ENCODE results near the gene KLF1.

Gene KLF1

DNA sequence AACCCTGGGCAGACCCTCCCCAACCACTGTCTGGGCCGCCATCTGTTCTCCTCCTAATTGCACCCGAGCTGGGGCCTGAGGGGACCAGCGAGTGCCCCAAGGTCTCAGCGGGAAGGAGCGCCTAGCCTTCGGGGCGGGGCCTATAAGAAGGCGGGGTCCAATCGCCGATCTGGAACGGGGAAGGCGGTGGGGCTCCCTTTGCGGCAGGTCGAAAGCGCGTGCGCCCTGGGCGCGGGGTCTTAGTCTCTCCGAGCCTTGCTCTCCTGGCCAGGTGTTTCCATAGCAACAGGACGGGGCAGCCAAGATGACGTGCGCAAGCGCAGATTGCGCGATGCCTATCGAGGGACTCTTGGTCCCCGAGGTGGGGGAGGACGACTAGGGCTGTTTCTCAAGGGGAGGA is 45.9 kb downstream of the KLF1 start (continued):
- TF ChIP-seq ZSCAN18 (tag by site-specific recombination; IDR thresholded peaks at IDR 0.05): no peak
- TF ChIP-seq ZNF394 (tag by site-specific recombination; IDR thresholded peaks at IDR 0.05; ENCODE audit: borderline replicate concordance): no peak
- TF ChIP-seq ZNF280C (tag by site-specific recombination; IDR thresholded peaks at IDR 0.05): no peak
- no peak for TF ChIP-seq ZNF324 (tag by site-specific recombination; IDR thresholded peaks at IDR 0.05)

DNA sequence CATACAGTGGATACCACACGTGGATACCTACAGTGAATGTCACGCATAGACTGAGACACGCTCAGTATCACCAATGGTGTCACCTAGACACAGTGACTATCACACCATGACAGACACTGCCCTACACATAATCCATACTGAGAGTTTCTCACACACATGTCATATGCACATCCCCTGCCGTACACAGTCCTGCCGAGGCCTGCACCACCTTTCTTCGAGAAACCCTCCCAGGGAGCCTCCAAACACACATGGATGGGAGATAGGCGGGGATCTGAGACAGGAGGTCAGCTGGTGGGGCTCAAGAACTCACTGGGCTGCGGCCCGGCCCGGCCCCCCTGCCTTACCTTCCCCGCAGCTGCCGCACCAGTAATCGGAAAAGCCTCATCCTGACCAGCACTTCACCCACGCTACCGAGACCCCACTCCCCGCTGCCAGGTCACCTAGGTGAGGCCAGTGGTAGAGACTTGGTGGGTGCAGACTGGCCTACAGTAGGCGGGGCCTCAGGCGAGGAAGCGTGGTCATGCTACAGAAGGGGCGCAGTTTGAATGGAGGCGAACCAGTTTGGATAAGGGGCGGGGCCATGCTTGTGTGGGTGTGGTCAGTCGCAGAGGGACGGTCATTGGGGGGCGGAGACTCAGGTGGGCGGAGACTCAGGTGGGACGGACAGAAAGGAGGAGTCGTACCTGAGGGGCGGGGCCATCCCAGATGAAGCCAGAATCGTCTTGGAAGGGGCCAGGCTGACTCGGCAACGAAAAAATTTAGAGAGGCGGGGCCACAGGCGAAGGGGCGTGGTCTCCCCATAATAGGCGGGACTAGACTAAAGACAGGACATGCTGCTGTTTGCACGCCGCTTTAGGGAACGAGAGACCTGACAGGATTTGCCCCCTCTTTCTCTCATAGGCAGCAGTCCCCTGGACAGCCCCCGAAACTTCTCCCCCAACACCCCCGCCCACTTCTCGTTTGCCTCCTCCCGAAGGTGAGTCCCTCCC is 46.6 kb downstream of the KLF1 start:
- Histone ChIP-seq H3K27ac (ENCODE audit: extremely low read depth, low read depth, low read length) (no peak overlapping the region), H3K9me3 (ENCODE audit: control insufficient read depth, insufficient read depth, low read depth, low read length) (no peaks in the 10 kb centered on the region), H3K4me1 (ENCODE audit: control insufficient read depth, insufficient read depth, low read length) (no peaks in the 10 kb centered on the region), H3K36me3 (ENCODE audit: control insufficient read depth in 2 of 2, insufficient read depth in 1 of 2, low read length in 2 of 2) (no peaks in the 10 kb centered on the region), H3K4me3 (ENCODE audit: low read depth, low read length) (no peak overlapping the region; the same call in 1 of the 2 replicates)
- ChIA-PET CTCF (interaction anchor here (0.7 kb wide), 1 partner anchor 80 kb away, joined by 3 read pairs; no protein-coding TSS in a partner anchor), POLR2A (no interaction called here)
- TF ChIP-seq HOXA7 (CRISPR knock-in tag; IDR thresholded peaks at IDR 0.05; ENCODE audit: borderline replicate concordance) (no peak), ZSCAN16 (tag by site-specific recombination; IDR thresholded peaks at IDR 0.05) (no peak), PRDM6 (tag by site-specific recombination; IDR thresholded peaks at IDR 0.05) (no peak), HOXD13 (CRISPR knock-in tag; IDR thresholded peaks at IDR 0.05; ENCODE audit: borderline replicate concordance) (no peak), ZNF837 (tag by site-specific recombination; IDR thresholded peaks at IDR 0.05) (no peak), ZNF140 (tag by site-specific recombination; IDR thresholded peaks at IDR 0.05) (no peak), ZNF16 (tag by site-specific recombination; IDR thresholded peaks at IDR 0.05; ENCODE audit: low read depth) (no peak), ZNF274 (IDR thresholded peaks at IDR 0.05; ENCODE audit: low read length) (no peak), ZNF274 (tag by site-specific recombination; IDR thresholded peaks at IDR 0.05; ENCODE audit: borderline replicate concordance) (no peak), ZBTB21 (tag by site-specific recombination; IDR thresholded peaks at IDR 0.05) (no peak), ZNF335 (tag by site-specific recombination; conservative IDR thresholded peaks at IDR 0.05) (no peak), ATF2 (tag by site-specific recombination; IDR thresholded peaks at IDR 0.05; ENCODE audit: low read depth) (no peak), ZNF394 (tag by site-specific recombination; IDR thresholded peaks at IDR 0.05; ENCODE audit: borderline replicate concordance) (no peak), GFI1B (tag by site-specific recombination; IDR thresholded peaks at IDR 0.05) (no peak), ZNF404 (tag by site-specific recombination; IDR thresholded peaks at IDR 0.05) (no peak), RBAK (tag by site-specific recombination; IDR thresholded peaks at IDR 0.05) (no peak), ZNF776 (tag by site-specific recombination; IDR thresholded peaks at IDR 0.05; ENCODE audit: borderline replicate concordance) (no peak), SP7 (tag by site-specific recombination; IDR thresholded peaks at IDR 0.05) (no peak), GLI4 (tag by site-specific recombination; IDR thresholded peaks at IDR 0.05) (no peak), ZFHX2 (tag by site-specific recombination; conservative IDR thresholded peaks at IDR 0.05) (peak; percentile 65; the same call in 1 of the 2 replicates), ZNF354C (tag by site-specific recombination; IDR thresholded peaks at IDR 0.05; ENCODE audit: borderline replicate concordance, low read depth) (no peak), ZNF792 (tag by site-specific recombination; IDR thresholded peaks at IDR 0.05) (no peak)
- TF ChIP-seq, protein P1, sequence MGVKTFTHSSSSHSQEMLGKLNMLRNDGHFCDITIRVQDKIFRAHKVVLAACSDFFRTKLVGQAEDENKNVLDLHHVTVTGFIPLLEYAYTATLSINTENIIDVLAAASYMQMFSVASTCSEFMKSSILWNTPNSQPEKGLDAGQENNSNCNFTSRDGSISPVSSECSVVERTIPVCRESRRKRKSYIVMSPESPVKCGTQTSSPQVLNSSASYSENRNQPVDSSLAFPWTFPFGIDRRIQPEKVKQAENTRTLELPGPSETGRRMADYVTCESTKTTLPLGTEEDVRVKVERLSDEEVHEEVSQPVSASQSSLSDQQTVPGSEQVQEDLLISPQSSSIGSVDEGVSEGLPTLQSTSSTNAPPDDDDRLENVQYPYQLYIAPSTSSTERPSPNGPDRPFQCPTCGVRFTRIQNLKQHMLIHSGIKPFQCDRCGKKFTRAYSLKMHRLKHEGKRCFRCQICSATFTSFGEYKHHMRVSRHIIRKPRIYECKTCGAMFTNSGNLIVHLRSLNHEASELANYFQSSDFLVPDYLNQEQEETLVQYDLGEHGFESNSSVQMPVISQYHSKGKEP (tag by site-specific recombination; IDR thresholded peaks at IDR 0.05): no peak

Data from HEK293 (cell line).